Measurements from ENCODE around the gene AUTS2. TPM values are rescaled to one million over a fixed set of nuclear protein-coding genes. Genes with fewer than 3 reads are reported as not detected.

Gene AUTS2
- total and polyA plus RNA-seq, 2 of the 8 experiments (the other 6 are each of a cell fraction or from before 2014, with no cell fraction given) = 25.9 to 101 TPM

GRCh38 chr7:70763961-70764691, 1165.9 kb downstream of the AUTS2 start:
- CTCF ChIA-PET (ENCODE audit: partially characterized antibody) = interaction anchor here (1.4 to 2.0 kb wide), 2 partner anchors 10 to 12 kb away, joined by 3 to 7 read pairs; no protein-coding TSS in a partner anchor

More at GRCh38 chr7:70763961-70764691, 1165.9 kb downstream of the AUTS2 start:
- Histone ChIP-seq H4K91ac (replicated peaks; ENCODE audit: insufficient read length, low read length) (no peak overlapping the region), H3K9ac (replicated peaks in 1 of 4; ENCODE audit: extremely low read depth in 1 of 4, low read depth in 3 of 4, low read length in 3 of 4) (no peak overlapping the region), H3K27me3 (replicated peaks in 1 of 4; ENCODE audit: control insufficient read depth in 3 of 4, extremely low read depth in 1 of 4, insufficient read depth in 3 of 4, low read length in 3 of 4) (no peaks in the 10 kb centered on the region), H3K4me2 (ENCODE audit: insufficient read depth in 1 of 2, low read depth in 2 of 2, low read length in 2 of 2) (no peak overlapping the region), H3K79me2 (ENCODE audit: control insufficient read depth in 1 of 2, insufficient read depth in 2 of 2, low read length in 2 of 2) (peaks cover 11 to 51% of the 10 kb centered on the region in 2 experiments), H2AK5ac (ENCODE audit: low read depth, low read length) (no peak overlapping the region), H3K79me1 (ENCODE audit: low read depth, low read length) (peaks cover 12% of the 10 kb centered on the region), H3K4ac (replicated peaks; ENCODE audit: insufficient read length, low read depth, low read length) (no peak overlapping the region), H2BK5ac (ENCODE audit: low read depth, low read length) (no peak overlapping the region), H3K23me2 (ENCODE audit: low read depth, low read length) (no peaks in the 10 kb centered on the region; the same call in 1 of the 2 replicates), H3K23ac (ENCODE audit: insufficient read length) (no peak overlapping the region), H3K4me1 (replicated peaks in 1 of 4; ENCODE audit: control insufficient read depth in 3 of 4, insufficient read depth in 4 of 4, low read length in 3 of 4) (peaks cover 0 to 8% (median 3%) of the 10 kb centered on the region in 4 experiments; a peak in 3 of 7 replicates), H2BK120ac (replicated peaks; ENCODE audit: low read depth, low read length) (no peak overlapping the region), H2BK20ac (ENCODE audit: low read length) (no peak overlapping the region), H3K56ac (replicated peaks; ENCODE audit: insufficient read length, low read depth, low read length) (no peak overlapping the region), H4K20me1 (replicated peaks in 1 of 2; ENCODE audit: control insufficient read depth in 1 of 2, insufficient read depth in 2 of 2, low read length in 2 of 2) (peaks cover 16 to 31% of the 10 kb centered on the region in 2 experiments), H2BK12ac (ENCODE audit: low read depth, low read length) (no peak overlapping the region), H3K18ac (ENCODE audit: extremely low read depth, low read length) (no peak overlapping the region), H3K36me3 (ENCODE audit: control insufficient read depth in 2 of 4, insufficient read depth in 4 of 4, low read length in 3 of 4) (peaks cover 11 to 68% (median 33%) of the 10 kb centered on the region in 4 experiments), H3K4me3 (ENCODE audit: extremely low read depth in 1 of 4, insufficient read depth in 2 of 4, low read depth in 3 of 4, low read length in 4 of 4) (no peak overlapping the region), H3K9me3 (ENCODE audit: insufficient read depth in 2 of 2, low read depth in 1 of 2, low read length in 1 of 2) (no peaks in the 10 kb centered on the region), H4K5ac (ENCODE audit: insufficient read length, low read depth, low read length) (no peak overlapping the region), H2AFZ (ENCODE audit: low read length) (no peak overlapping the region), H4K8ac (ENCODE audit: extremely low read depth, insufficient read depth, low read length) (no peak overlapping the region), H3K14ac (ENCODE audit: insufficient read length) (no peak overlapping the region), H3K27ac (ENCODE audit: low read depth, low read length) (no peak overlapping the region), H2BK15ac (ENCODE audit: low read length) (no peak overlapping the region)
- POLR2A ChIA-PET (ENCODE audit: partially characterized antibody) = interaction anchor here (0.9 kb wide), 1 partner anchor 18 kb away, joined by 3 read pairs; no protein-coding TSS in a partner anchor
- 85% methylated on average over 17 of the region's 17 CpGs; no CpG with 5 or more reads in 1 of the 2 experiments for WGBS, 2 experiments (ENCODE audit: extremely low coverage in 1 of 2, insufficient coverage in 1 of 2, insufficient read length in 1 of 2, insufficient replicate concordance in 2 of 2, low coverage in 1 of 2, low lambda C conversion rate in 2 of 2, missing lambda C conversion rate in 1 of 2)
- TF ChIP-seq EGR1 (IDR thresholded peaks at IDR 0.05; ENCODE audit: borderline replicate concordance, low read depth, low read length) (no peak), RAD21 (IDR thresholded peaks at IDR 0.05 in 1 of 2, conservative IDR thresholded peaks at IDR 0.05 in 1 of 2; ENCODE audit: low read depth in 2 of 2, low read length in 2 of 2) (no peak), BRCA1 (IDR thresholded peaks at IDR 0.05; ENCODE audit: low read depth, low read length) (no peak), JUND (IDR thresholded peaks at IDR 0.05; ENCODE audit: low read length) (no peak), TCF12 (IDR thresholded peaks at IDR 0.05; ENCODE audit: low read depth, low read length) (no peak), EZH2 (IDR thresholded peaks at IDR 0.05; ENCODE audit: low read depth, low read length, severe bottlenecking) (no peak), ASH2L (IDR thresholded peaks at IDR 0.05; ENCODE audit: low read length) (no peak), POLR2A (IDR thresholded peaks at IDR 0.05; ENCODE audit: control extremely low read depth in 1 of 2, low read depth in 2 of 2, low read length in 2 of 2) (no peak), GTF2F1 (IDR thresholded peaks at IDR 0.05; ENCODE audit: borderline replicate concordance, low read depth, low read length) (no peak), TEAD4 (IDR thresholded peaks at IDR 0.05; ENCODE audit: low read depth, low read length) (no peak), POU5F1 (IDR thresholded peaks at IDR 0.05; ENCODE audit: low read depth, low read length) (no peak)
- DNase-seq (ENCODE audit: low read depth in 1 of 2, low spot score in 2 of 2) = no peak
- no peak for FAIRE-seq
